Smooth muscle cell (in vitro differentiated cells): ENCODE data around the gene SIM2. TPM values are rescaled to one million over a fixed set of nuclear protein-coding genes. Genes with fewer than 3 reads are reported as not detected.

Experiments used
- DNase-seq: peaks from one replicate; lab custom pipeline; 2025; ENCODE audit not compliant: unreplicated experiment; lab: John Stamatoyannopoulos, UW
- H2AFZ ChIP-seq: fragments of 200-600 bp; sonication (generic); 2 replicates; pipeline ENCODE4 v1.6.0; 2016; ENCODE audit warnings: antibody characterized with exemption, low read depth, mild to moderate bottlenecking
- H3F3A ChIP-seq: fragments of 200-600 bp; sonication (generic); 2 replicates; pipeline ENCODE4 v1.6.0; 2017; ENCODE audit warnings: antibody characterized with exemption, low read depth
- H3K27ac ChIP-seq: fragments of 200-600 bp; sonication (generic); 2 replicates; pipeline ENCODE4 v1.5.1; 2016; ENCODE audit warnings: low read depth, mild to moderate bottlenecking
- H3K27me3 ChIP-seq: fragments of 200-600 bp; sonication (generic); 2 replicates; pipeline ENCODE4 v1.6.1; 2016; ENCODE audit warnings: low read depth, mild to moderate bottlenecking
- H3K36me3 ChIP-seq: fragments of 200-600 bp; sonication (generic); 2 replicates; pipeline ENCODE4 v1.5.1; 2016; ENCODE audit warnings: low read depth
- H3K4me1 ChIP-seq: fragments of 200-600 bp; sonication (generic); 2 replicates; pipeline ENCODE4 v1.5.1; 2016; ENCODE audit warnings: low read depth
- H3K4me2 ChIP-seq: fragments of 200-600 bp; sonication (generic); 2 replicates; pipeline ENCODE4 v1.6.0; 2016; ENCODE audit warnings: mild to moderate bottlenecking
- H3K4me3 ChIP-seq: fragments of 200-600 bp; sonication (generic); 2 replicates; pipeline ENCODE4 v1.5.1; 2016; ENCODE audit warnings: mild to moderate bottlenecking
- H3K79me2 ChIP-seq: fragments of 200-600 bp; sonication (generic); 2 replicates; pipeline ENCODE4 v1.6.0; 2016; ENCODE audit warnings: low read depth, mild to moderate bottlenecking
- H3K9ac ChIP-seq: fragments of 200-600 bp; sonication (generic); 2 replicates; pipeline ENCODE4 v1.6.0; 2016; ENCODE audit warnings: low read depth
- H3K9me3 ChIP-seq: fragments of 200-600 bp; sonication (generic); replicated peaks from 2 replicates; pipeline ENCODE4 v1.5.1; 2016; ENCODE audit warnings: low read depth
- H4K20me1 ChIP-seq: fragments of 200-600 bp; sonication (generic); 2 replicates; pipeline ENCODE4 v1.6.0; 2016; ENCODE audit warnings: low read depth
- WGBS: methylation state at CpG from one replicate; pipeline ENCODE4 v1.1.7; 2016; ENCODE audit warnings: low lambda C conversion rate; 5-methylcytosine and 5-hydroxymethylcytosine counted together
- polyA plus RNA-seq: library from polyadenylated mRNA; unstranded; fragments of >200 nt; fragmentation: Nextera tagmentation; extraction: Ambion mirVana; gene quantifications from 2 replicates; pipeline ENCODE4 v1.2.1, GENCODE V29; 2016
- total RNA-seq: library from RNA; depleted of rRNA; stranded (reverse); fragments of >200 nt; gene quantifications from 2 replicates; pipeline ENCODE4 v1.2.3, GENCODE V29; 2014
- TF ChIP-seq, protein P1 (sequence below): fragments of 200-600 bp; sonication (generic); IDR thresholded peaks from 2 replicates; pipeline ENCODE4 v1.5.1; 2017; ENCODE audit warnings: borderline replicate concordance, mild to moderate bottlenecking, antibody characterized with exemption; ENCODE audit not compliant: insufficient read depth, poor library complexity, severe bottlenecking

The SIM2 gene, protein sequence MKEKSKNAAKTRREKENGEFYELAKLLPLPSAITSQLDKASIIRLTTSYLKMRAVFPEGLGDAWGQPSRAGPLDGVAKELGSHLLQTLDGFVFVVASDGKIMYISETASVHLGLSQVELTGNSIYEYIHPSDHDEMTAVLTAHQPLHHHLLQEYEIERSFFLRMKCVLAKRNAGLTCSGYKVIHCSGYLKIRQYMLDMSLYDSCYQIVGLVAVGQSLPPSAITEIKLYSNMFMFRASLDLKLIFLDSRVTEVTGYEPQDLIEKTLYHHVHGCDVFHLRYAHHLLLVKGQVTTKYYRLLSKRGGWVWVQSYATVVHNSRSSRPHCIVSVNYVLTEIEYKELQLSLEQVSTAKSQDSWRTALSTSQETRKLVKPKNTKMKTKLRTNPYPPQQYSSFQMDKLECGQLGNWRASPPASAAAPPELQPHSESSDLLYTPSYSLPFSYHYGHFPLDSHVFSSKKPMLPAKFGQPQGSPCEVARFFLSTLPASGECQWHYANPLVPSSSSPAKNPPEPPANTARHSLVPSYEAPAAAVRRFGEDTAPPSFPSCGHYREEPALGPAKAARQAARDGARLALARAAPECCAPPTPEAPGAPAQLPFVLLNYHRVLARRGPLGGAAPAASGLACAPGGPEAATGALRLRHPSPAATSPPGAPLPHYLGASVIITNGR
- total RNA-seq = not detected in 2 replicates
- polyA plus RNA-seq = 0.25 and 0.43 TPM in 2 replicates

DNA sequence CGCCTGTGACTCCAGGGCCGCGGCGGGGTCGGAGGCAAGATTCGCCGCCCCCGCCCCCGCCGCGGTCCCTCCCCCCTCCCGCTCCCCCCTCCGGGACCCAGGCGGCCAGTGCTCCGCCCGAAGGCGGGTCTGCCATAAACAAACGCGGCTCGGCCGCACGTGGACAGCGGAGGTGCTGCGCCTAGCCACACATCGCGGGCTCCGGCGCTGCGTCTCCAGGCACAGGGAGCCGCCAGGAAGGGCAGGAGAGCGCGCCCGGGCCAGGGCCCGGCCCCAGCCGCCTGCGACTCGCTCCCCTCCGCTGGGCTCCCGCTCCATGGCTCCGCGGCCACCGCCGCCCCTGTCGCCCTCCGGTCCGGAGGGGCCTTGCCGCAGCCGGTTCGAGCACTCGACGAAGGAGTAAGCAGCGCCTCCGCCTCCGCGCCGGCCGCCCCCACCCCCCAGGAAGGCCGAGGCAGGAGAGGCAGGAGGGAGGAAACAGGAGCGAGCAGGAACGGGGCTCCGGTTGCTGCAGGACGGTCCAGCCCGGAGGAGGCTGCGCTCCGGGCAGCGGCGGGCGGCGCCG lies at the start of gene SIM2:
TSS of gene SIM2 (plus strand) at position 135 of the 565 bp plus-strand sequence. CDS start 632 bp downstream, outside the sequence.
- H4K20me1 ChIP-seq = no peaks in the 10 kb centered on the region
- no peak within 1 kb of the TSS for H2AFZ ChIP-seq
- no peak for DNase-seq
- no peaks in the 10 kb centered on the region for H3K36me3 ChIP-seq
- H3K27me3 ChIP-seq = peaks cover 100% of the 10 kb centered on the region
- under 1% methylated on average over 43 of the region's 70 CpGs for WGBS
- peak within 1 kb of the TSS; percentile 86 for H3K4me2 ChIP-seq
- no peaks in the 10 kb centered on the region for H3K9me3 ChIP-seq
- H3F3A ChIP-seq = no peaks in the 10 kb centered on the region
- peaks cover 35% of the 10 kb centered on the region for H3K4me1 ChIP-seq
- TF ChIP-seq, protein P1, sequence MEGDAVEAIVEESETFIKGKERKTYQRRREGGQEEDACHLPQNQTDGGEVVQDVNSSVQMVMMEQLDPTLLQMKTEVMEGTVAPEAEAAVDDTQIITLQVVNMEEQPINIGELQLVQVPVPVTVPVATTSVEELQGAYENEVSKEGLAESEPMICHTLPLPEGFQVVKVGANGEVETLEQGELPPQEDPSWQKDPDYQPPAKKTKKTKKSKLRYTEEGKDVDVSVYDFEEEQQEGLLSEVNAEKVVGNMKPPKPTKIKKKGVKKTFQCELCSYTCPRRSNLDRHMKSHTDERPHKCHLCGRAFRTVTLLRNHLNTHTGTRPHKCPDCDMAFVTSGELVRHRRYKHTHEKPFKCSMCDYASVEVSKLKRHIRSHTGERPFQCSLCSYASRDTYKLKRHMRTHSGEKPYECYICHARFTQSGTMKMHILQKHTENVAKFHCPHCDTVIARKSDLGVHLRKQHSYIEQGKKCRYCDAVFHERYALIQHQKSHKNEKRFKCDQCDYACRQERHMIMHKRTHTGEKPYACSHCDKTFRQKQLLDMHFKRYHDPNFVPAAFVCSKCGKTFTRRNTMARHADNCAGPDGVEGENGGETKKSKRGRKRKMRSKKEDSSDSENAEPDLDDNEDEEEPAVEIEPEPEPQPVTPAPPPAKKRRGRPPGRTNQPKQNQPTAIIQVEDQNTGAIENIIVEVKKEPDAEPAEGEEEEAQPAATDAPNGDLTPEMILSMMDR = no peak
- H3K79me2 ChIP-seq = no peaks in the 10 kb centered on the region
- H3K27ac ChIP-seq = no peak within 1 kb of the TSS
- no peak within 1 kb of the TSS for H3K9ac ChIP-seq
- peak within 1 kb of the TSS; percentile 44 for H3K4me3 ChIP-seq

- no peak overlapping the region for H3K9ac ChIP-seq
- no peak for DNase-seq
- no peak overlapping the region for H3K4me2 ChIP-seq
- H3K27me3 ChIP-seq = no peaks in the 10 kb centered on the region
- no peaks in the 10 kb centered on the region for H4K20me1 ChIP-seq
- no peaks in the 10 kb centered on the region for H3K79me2 ChIP-seq
- TF ChIP-seq, protein P1 = no peak
- no peaks in the 10 kb centered on the region for H3K4me1 ChIP-seq
- WGBS = 96% methylated on average over 17 of the region's 17 CpGs
- no peaks in the 10 kb centered on the region for H3K36me3 ChIP-seq
- no peak overlapping the region for H3K4me3 ChIP-seq
- H2AFZ ChIP-seq = no peak overlapping the region
- no peaks in the 10 kb centered on the region for H3F3A ChIP-seq
- H3K9me3 ChIP-seq = no peaks in the 10 kb centered on the region
- H3K27ac ChIP-seq = no peak overlapping the region
Measured at GRCh38 chr21:36654324-36654723, 44.6 kb upstream of the SIM2 start.

DNA sequence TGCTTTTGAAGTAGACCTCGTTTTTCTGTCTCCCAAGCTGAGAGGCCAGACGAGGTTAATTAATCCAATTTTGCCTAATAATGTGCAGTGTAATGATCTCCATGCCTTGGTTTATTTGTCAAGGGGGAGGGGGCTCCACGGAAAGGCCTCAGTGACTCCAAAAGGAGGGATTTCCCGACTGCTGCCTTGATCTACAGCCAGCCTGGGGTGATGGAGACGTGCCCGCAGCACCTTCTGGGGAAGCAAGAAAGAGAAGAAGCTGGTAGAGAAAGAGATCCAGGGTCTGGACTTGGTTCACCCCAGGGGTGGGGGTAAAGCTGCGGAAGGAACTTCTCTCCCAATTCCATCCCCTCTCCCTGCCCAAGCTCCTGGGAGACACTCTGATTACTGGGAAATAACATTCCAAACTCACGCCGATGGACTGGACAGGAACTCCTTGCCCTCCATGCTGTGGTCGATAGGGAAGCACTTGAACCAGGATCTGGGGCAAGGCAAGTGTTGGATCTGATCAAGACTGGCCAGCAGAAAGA lies 44.1 kb upstream of the SIM2 start:
- Histone ChIP-seq H3F3A (no peaks in the 10 kb centered on the region), H3K27ac (no peak overlapping the region), H2AFZ (no peak overlapping the region), H3K4me3 (no peak overlapping the region), H3K79me2 (no peaks in the 10 kb centered on the region), H3K9me3 (no peaks in the 10 kb centered on the region), H3K27me3 (no peaks in the 10 kb centered on the region), H4K20me1 (no peaks in the 10 kb centered on the region), H3K36me3 (no peaks in the 10 kb centered on the region), H3K9ac (no peak overlapping the region), H3K4me2 (no peak overlapping the region), H3K4me1 (no peaks in the 10 kb centered on the region)
- 90% methylated on average over 10 of the region's 10 CpGs for WGBS
- DNase-seq = no peak
- TF ChIP-seq, protein P1 = no peak
